DND-41 (cell line): ENCODE results near the gene MDM2.

Experiments used
- ATAC-seq: fragments of 200-7000 bp; cut with Tn5 transposase; 3 replicates; pipeline ENCODE4 v1.9.1; 2021; ENCODE audit warnings: low read depth; ENCODE audit not compliant: insufficient read depth
- DNase-seq: peaks from one replicate; pipeline ENCODE4 v3.0.0-alpha.2; 2020
- H2AFZ ChIP-seq: 2 replicates; pipeline ENCODE4 v1.6.0; 2012; ENCODE audit warnings: low read depth, low read length
- H3K27ac ChIP-seq: 2 replicates; pipeline ENCODE4 v1.5.1; 2012; ENCODE audit warnings: low read length, inconsistent platforms
- H3K27me3 ChIP-seq: fragments of 200-600 bp; sonication (generic); 2 replicates; pipeline ENCODE4 v1.6.0; 2012; ENCODE audit warnings: low read length, mild to moderate bottlenecking, inconsistent platforms; ENCODE audit not compliant: insufficient read depth, poor library complexity
- H3K36me3 ChIP-seq: 2 replicates; pipeline ENCODE4 v1.5.1; 2012; ENCODE audit warnings: low read length, inconsistent platforms; ENCODE audit not compliant: insufficient read depth
- H3K4me1 ChIP-seq: 2 replicates; pipeline ENCODE4 v1.5.1; 2012; ENCODE audit warnings: mild to moderate bottlenecking, low read length; ENCODE audit not compliant: insufficient read depth
- H3K4me2 ChIP-seq: 2 replicates; pipeline ENCODE4 v1.6.0; 2012; ENCODE audit warnings: mild to moderate bottlenecking, moderate library complexity, low read length, inconsistent platforms; ENCODE audit not compliant: insufficient read depth
- H3K4me3 ChIP-seq, 2 experiments: fragments of 200-600 bp in 1 of 2; shearing (Covaris generic) in 1 of 2; 2 replicates each; pipeline ENCODE4 v1.5.1; 2012 to 2016; ENCODE audit warnings: inconsistent platforms in 2 of 2, low read length in 2 of 2, mild to moderate bottlenecking in 2 of 2, low read depth in 1 of 2, moderate library complexity in 1 of 2
- H3K79me2 ChIP-seq: 2 replicates; pipeline ENCODE4 v1.6.0; 2012; ENCODE audit warnings: low read length, inconsistent platforms; ENCODE audit not compliant: insufficient read depth
- H3K9ac ChIP-seq: 2 replicates; pipeline ENCODE4 v1.6.0; 2012; ENCODE audit warnings: low read depth, mild to moderate bottlenecking, inconsistent platforms, low read length, moderate library complexity
- H3K9me3 ChIP-seq: 2 replicates; pipeline ENCODE4 v1.5.1; 2012; ENCODE audit warnings: low read length, moderate library complexity, mild to moderate bottlenecking, inconsistent platforms; ENCODE audit not compliant: insufficient read depth, severe bottlenecking
- H4K20me1 ChIP-seq: 2 replicates; pipeline ENCODE4 v1.6.0; 2012; ENCODE audit warnings: low read length; ENCODE audit not compliant: insufficient read depth
- CTCF ChIP-seq: IDR thresholded peaks from 2 replicates; pipeline ENCODE4 v1.5.1; 2012; ENCODE audit warnings: borderline replicate concordance, low read length, moderate library complexity, mild to moderate bottlenecking; ENCODE audit not compliant: poor library complexity, severe bottlenecking; ENCODE audit errors: extremely low read depth
- EZH2 ChIP-seq: IDR thresholded peaks from 3 replicates; pipeline ENCODE4 v1.6.1; 2012; ENCODE audit warnings: borderline replicate concordance, low read depth, mild to moderate bottlenecking, moderate library complexity, low read length, inconsistent platforms; ENCODE audit not compliant: severe bottlenecking

Gene MDM2

GRCh38 chr12:68807576-68808387 is at the start of gene MDM2:
TSS of gene MDM2 (plus strand) at chr12:68808177. CDS start at chr12:68808478, 301 bp downstream.
- peak within 1 kb of the TSS; percentile 93 for H2AFZ ChIP-seq
- peak within 1 kb of the TSS; percentile 80 for H3K4me2 ChIP-seq
- DNase-seq (peak; percentile 97), ATAC-seq (peak; percentile 86)
- H3K9me3 ChIP-seq: no peaks in the 10 kb centered on the region
- peaks cover 31% of the 10 kb centered on the region for H3K36me3 ChIP-seq
- peak within 1 kb of the TSS; percentile 99 for H3K9ac ChIP-seq
- TF ChIP-seq CTCF: peak; percentile 75
- TF ChIP-seq EZH2: no peak
- H3K79me2 ChIP-seq: peaks cover 48% of the 10 kb centered on the region
- H3K4me1 ChIP-seq: peaks cover 43% of the 10 kb centered on the region
- H3K27ac ChIP-seq: peak within 1 kb of the TSS; percentile 97
- peak within 1 kb of the TSS; percentile 62 to 81; a peak in 3 of 4 replicates for H3K4me3 ChIP-seq
- peaks cover 13% of the 10 kb centered on the region; the same call in 1 of the 2 replicates for H4K20me1 ChIP-seq
- no peaks in the 10 kb centered on the region for H3K27me3 ChIP-seq

DNA sequence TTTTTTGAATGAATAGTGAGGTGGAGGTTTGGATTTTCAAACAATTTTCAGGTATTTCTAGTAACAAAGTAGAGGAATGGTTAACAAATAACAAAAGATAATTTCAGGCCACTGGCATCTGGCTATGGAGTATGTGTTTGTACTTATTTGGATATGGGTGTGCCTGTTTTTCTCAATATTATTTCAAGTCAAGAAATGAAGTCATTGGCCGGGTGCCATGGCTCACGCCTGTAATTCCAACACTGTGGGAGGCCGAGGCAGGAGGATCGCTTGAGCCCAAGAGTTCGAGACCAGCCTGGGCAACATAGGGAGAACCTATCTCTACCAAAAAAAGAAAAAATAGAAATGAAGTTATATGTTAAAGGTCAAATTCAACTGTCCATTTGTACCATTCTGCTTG is 48.1 kb upstream of the MDM2 start:
- no peak overlapping the region for H3K27ac ChIP-seq
- no peak for TF ChIP-seq EZH2
- H3K79me2 ChIP-seq: no peaks in the 10 kb centered on the region
- peaks cover 51% of the 10 kb centered on the region for H3K36me3 ChIP-seq
- no peaks in the 10 kb centered on the region for H4K20me1 ChIP-seq
- ATAC-seq (no peak), DNase-seq (no peak)
- H3K9me3 ChIP-seq: no peaks in the 10 kb centered on the region
- no peak overlapping the region for H3K4me2 ChIP-seq
- H3K4me1 ChIP-seq: no peaks in the 10 kb centered on the region
- H3K9ac ChIP-seq: no peak overlapping the region
- H3K27me3 ChIP-seq: no peaks in the 10 kb centered on the region
- no peak overlapping the region for H3K4me3 ChIP-seq
- H2AFZ ChIP-seq: no peak overlapping the region

DNA sequence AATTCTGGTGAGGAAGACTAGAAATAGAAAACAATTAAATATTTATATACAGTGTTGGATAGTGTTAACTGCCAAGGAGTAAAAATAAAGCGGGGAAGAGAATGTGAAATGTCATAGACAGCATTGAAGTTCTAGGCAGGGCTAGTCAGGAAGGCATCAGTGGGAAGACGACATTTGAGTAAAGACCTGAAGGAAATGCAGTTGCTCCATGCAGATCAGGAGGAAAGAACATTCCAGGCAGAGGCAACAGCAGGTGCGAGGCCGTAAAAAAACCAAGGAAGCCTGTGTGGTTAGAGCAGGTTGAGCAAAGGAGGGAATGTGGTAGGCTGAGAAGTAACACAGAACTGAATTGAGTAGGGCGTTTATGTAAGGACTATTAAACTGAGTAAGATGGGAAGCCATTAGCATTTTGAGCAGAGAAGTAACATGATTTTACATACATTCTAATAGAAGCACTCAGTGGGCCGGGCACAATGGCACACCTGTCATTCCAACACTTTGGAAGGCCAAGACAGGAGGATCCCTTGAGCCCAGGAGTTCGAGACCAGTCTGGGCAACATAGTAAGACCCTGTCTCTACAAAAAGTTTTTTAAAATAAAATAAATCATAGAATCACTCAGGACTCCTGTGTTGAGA is 47.1 kb upstream of the MDM2 start:
- peaks cover 41% of the 10 kb centered on the region for H3K36me3 ChIP-seq

More for the DNA sequence above, 47.1 kb upstream of the MDM2 start:
- no peak overlapping the region for H2AFZ ChIP-seq
- H3K9ac ChIP-seq: no peak overlapping the region
- H3K4me1 ChIP-seq: no peaks in the 10 kb centered on the region
- no peaks in the 10 kb centered on the region for H4K20me1 ChIP-seq
- H3K9me3 ChIP-seq: no peaks in the 10 kb centered on the region
- no peak for ATAC-seq
- no peaks in the 10 kb centered on the region for H3K79me2 ChIP-seq
- H3K4me3 ChIP-seq: no peak overlapping the region
- no peak for TF ChIP-seq EZH2
- no peak for TF ChIP-seq CTCF
- no peak overlapping the region for H3K4me2 ChIP-seq
- H3K27me3 ChIP-seq: no peaks in the 10 kb centered on the region
- no peak for DNase-seq
- H3K27ac ChIP-seq: no peak overlapping the region
